GM21825 (cell line): Measurements from ENCODE around the gene CROCC2.

ENCODE experiments used
- ATAC-seq: cut with Tn5 transposase; IDR thresholded peaks from one replicate; pipeline ENCODE4 v1.9.1; 2021; ENCODE audit warnings: mild to moderate bottlenecking, moderate library complexity; ENCODE audit not compliant: unreplicated experiment

Gene CROCC2

GRCh38 chr2:240906141-240906910 lies at the start of gene CROCC2:
Gene CROCC2, plus strand, starts transcription at chr2:240906336. Its CDS starts 178 bp downstream, at chr2:240906514.
- no peak for ATAC-seq

DNA sequence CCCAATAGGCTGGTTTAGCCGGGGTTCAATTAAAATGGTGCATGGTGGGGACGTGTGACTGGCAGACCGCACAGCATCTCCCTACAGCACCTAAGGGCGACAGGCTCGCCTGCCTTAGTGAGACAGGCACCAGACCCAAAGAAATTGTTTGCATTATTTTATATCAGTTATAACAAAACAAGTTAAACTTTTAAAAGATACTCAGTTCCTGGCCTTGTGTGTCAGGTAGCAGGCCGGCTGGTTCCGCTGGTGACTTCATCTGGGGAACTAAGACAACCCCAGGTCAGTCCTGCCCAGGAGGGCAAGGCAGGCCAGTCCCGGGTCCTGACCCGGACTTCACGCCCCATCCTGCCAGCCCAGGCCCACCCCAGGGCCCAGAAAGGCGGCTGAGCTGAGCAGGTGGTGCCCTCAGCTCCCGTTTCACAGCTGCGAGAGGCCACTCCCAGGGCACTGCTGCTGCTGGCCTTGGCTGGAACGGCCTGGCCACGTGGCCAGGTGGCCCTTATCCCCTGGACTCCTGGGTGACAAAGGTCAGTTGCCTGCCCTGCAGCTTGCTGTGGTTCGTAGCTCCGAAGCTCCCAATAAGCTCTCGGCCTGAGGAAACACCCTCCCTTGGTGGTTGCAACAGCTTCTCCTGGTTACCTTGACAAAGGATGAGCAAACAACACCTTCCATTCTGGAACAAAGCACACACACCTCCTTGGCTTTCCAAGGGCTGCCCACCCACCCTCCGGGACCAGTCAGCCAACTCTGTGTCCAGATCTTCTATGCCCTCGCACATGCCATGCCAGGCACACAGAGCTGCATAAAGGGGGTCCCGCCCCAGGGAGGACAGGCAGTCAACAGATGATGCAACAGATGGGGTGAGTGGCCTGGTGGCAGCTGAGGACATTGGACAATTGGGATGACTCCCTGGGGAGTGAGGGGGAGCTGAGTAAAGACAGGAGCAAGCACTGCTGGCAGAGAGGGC lies 48.8 kb upstream of the CROCC2 start:
- ATAC-seq = no peak

- ATAC-seq = no peak
Observed at GRCh38 chr2:240858321-240858720, 47.8 kb upstream of the CROCC2 start.

DNA sequence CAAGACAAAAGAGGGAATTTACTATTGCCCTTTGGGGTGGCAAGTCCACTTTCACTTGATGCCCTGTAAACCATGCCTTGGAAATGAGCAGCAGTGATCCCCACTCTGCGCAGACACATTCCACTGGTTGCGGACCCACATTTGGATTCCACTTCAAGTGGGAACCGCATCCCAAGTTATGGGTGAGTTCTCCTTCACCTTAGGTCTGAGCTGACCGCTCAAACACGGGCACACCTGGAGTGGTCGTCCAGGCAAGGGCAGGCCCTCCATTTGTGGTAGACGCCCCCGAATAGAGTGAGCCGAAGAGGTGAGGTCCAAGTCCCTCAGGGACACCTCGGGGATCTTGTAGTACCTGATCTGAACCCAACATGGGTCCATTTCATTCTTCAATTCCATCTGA lies 47.3 kb upstream of the CROCC2 start:
- no peak for ATAC-seq

GRCh38 chr2:240861547-240861946 lies 44.6 kb upstream of the CROCC2 start:
- no peak for ATAC-seq

- no peak for ATAC-seq
Observed at GRCh38 chr2:240864475-240864874, 41.7 kb upstream of the CROCC2 start.

DNA sequence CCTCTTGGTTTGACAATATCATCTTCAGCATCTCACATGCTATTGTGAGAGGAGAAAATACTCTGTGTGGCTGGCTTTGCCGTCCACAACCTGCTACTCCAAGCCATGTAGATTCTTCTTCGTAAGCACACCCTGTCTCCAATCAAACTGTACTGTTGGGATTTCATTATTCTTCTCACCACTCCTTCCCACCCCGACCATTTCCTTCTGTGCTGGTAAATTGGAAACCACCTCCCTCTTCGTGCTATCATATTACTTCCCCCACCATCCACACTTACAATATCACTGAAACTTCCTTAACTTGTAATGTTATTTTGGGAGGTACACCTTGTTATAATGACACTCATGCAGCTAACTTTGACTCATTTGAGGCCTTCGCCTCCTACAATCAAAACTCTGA lies 40.7 kb upstream of the CROCC2 start:
- ATAC-seq = no peak

- no peak for ATAC-seq
Observed at GRCh38 chr2:240868286-240869108, 37.6 kb upstream of the CROCC2 start, which contains the start of gene AGXT. Gene AGXT, plus strand, starts transcription at chr2:240868824. Its CDS starts 42 bp downstream, at chr2:240868866.

DNA sequence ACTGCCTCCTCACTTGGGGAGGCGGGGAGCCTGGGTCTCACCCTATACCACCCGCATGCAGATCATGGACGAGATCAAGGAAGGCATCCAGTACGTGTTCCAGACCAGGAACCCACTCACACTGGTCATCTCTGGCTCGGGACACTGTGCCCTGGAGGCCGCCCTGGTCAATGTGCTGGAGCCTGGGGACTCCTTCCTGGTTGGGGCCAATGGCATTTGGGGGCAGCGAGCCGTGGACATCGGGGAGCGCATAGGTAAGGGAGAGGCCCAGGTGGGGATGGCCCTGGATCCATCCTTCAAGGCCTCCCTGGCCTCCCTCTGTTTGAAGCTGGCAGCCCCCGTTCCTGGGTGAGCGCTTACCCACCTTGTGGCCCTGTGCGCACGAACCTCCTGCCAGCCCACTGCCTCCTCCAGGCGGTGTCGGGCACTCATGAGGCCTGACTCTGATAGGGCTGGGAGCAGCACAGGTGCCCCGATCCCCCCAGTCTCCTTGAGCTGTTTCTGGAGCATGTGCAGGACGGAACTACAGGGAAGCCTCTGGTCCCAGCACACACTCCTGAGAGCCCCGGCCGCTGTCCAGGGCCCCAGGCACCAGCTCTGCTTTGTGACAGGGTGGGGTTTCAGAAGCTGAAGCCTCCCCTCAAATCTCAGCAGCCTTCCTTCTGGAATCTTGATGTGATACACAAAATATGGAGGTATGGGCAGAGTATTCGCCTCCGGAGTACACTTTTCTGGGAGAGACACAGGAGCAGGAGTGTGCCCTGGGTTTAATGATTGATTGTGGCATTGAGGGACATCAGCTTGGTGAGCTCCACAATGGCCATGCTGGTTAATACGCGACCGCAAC lies 36.8 kb upstream of the CROCC2 start:
- ATAC-seq = no peak

DNA sequence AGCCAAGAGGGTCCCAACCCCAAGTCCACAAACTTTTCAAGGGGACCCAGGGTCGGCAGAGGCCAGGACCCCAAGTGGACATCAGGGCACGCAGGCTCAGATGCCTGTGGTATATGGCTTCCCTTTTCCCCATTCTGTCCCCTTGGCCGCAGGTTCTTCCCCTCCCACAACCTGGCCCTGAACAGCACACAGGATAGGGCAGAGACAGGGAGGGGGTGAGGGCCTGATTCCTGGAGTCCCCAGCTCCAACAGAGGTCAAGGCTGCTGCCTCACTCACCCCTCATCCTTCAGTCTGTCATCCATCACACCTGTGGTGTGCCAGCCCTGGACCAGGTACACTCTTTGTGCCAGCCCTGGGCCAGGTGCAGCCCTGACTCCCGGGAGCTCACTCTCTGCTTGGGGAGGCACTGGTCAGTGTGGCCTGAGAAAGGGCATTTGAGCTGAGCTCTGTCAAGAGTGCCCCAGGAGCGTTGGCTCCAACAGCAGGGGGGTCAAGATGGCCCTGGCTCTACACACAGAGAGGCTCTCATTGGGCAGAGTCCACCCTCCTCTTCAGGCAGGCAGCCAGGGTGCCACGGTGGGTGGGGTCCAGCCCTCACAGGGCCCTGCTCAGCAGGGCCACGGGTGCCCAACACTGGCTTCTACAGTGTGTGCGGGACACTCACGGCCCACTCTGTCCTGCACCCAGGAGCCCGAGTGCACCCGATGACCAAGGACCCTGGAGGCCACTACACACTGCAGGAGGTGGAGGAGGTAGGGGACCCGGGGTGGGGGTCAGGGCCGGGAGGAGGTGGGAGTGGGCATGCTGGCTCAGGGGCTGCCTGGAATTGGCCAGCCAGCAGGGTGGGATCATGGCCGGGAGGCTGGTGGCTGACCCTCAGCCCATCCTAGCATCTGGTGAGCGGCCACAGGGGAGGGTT lies 35.9 kb upstream of the CROCC2 start:
- no peak for ATAC-seq

GRCh38 chr2:240871071-240871958 lies 34.8 kb upstream of the CROCC2 start:
- ATAC-seq = no peak

DNA sequence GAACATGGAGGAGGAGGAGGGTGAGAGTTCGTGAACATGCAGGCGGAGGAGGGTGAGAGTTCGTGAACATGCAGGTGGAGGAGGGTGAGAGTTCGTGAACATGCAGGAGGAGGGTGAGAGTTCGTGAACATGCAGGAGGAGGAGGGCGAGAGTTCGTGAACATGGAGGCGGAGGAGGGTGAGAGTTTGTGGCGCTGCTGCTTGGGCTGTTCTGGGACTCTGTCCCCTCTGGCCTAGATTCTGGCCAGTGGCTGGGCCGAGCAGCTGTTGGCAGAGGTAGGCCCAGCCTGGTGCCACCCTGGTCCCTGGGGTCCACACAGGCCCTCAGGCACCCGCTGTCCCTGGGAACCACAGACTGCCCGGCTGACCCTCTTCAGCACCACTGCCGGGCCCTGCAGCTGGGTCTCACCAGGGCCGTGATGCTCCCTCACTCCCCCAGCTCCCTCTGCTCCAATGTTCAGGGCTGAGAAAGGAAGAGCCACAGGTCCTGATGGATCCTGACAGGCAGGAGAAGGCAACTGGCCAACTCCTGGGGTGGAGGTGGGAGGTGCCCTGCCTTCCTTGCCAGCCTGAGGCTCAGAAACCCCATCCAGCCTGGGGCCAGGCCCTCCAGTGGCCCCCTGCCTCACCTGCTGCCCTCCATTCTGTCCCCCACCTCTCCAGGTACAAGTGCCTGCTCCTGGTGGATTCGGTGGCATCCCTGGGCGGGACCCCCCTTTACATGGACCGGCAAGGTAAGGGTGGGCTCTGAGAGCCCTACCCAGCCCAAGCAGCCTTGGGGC lies 33.6 kb upstream of the CROCC2 start:
- ATAC-seq = no peak

DNA sequence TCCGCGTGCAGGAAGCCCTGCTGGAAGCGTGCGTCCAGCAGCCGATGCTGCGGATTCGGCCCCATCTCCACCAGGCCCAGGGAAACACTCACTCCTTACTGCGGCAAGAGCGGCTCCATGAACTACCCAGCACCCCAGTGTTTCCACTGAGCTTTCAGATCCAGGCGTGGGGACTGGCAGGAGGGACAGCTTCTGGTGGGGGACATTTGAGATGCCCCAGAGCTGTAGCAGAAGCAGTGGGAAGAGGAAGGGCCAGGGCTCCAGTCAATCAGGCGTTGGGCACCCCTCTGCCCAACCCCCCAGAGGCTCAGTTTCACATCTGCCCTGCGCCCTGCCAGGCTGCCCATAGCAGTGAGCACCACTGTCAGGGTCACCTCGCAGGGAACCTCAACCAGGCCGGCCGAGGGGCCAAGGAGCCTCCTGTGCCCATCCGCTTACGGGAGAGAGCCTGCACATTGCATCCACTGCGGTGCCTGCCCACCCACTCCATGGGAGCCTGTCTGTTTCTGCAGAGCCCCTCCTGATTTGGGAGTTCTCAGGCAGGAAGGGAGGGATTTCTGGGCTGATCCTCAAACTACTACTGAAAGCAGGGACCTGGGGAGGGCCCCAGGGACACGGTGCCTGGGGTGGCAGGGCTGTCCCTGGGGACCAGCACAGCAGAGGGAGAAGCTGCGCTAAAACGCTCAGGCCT lies 32.9 kb upstream of the CROCC2 start:
- no peak for ATAC-seq

DNA sequence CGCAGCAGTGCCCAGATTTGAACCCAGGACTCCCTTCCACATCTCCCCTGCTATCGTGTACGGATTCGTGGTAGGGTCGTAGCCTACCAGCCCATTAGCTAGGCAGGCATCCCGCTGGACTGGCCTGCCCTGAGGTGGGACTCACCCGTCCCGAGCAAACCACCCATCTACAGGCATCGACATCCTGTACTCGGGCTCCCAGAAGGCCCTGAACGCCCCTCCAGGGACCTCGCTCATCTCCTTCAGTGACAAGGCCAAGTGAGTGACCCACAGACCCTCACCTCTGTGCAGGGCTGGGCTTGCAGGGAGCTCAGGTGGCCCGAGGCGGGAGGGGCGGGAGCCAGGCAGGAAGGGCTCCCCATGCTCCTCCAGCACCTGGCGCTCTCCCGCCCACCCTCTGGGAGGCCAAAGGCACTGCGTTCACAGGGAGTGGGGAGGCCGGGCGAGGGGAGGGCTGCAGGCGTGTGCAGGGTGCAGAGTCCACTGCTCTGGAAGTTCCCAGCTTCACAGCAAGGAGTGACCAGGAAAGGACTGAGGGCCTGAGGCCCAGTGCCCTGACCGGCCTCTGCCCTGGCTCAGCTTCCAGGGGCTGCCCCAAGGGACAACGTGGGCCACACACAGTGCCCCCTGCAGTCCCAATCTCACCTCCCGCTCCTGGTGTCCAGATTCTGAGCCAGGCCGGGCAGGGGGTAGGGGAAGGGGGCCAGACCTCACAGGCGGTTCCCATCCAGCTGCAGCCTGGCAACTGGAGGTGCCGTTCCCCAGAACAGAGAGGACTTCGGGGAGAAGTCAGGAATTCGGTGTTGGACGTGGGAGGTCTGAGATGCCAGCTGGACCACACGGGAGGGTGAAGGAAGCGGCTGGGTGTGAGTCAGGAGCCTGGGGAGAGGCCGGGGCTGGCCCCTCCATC lies 32.1 kb upstream of the CROCC2 start:
- ATAC-seq = no peak

GRCh38 chr2:240874715-240875227 lies 31.4 kb upstream of the CROCC2 start:
- no peak for ATAC-seq
